NCI-H1092 treated with DMSO at 0.1 percent for 48 hours (cell line): ENCODE measurements around the gene KCNC4.
A peak's percentile ranks its signal among the peaks of the same experiment; 100 is the strongest.

Experiments
- DNase-seq: peaks from one replicate; lab custom pipeline; 2025; lab: John Stamatoyannopoulos, UW

Gene KCNC4

DNA sequence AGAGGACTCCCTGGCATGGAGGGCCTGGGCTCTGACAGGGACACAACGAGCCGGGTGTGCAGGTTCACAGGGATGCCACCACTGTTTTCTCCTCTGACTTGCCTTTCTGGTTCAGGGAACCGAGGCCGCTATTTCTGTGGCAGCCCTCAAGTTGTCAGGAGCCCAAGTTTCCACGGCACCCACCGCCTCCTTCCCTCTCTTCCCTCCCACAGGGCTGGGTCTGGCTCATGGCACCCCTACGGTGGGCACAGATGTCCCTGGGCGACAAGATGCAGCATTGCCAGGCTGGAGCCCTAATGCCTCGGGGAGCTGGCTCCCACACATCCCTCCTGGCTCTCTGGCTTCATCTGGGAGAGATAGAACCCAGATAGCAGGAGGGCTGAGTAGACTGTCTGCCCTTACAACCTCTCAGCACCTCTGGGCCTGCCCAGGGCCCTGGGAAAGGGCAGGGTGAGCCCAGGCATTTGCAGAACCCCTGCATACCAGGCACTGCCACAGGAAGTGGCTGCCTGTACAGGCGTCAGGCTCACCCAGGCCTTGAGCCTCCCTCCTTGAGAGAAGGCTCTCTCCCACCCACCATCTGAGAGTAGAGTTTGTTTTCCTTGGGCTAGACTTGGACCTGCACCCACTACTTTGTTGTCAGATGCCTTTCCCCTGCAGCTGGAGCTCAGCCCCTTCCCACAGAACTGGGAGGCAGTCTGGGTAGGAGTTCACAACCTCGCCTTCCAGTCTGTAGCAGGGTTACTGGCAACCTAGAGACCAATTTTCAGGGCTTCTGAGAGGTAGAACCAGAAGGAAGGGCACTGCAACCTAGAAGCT is 20.5 kb downstream of the KCNC4 start:
- DNase-seq = no peak

DNA sequence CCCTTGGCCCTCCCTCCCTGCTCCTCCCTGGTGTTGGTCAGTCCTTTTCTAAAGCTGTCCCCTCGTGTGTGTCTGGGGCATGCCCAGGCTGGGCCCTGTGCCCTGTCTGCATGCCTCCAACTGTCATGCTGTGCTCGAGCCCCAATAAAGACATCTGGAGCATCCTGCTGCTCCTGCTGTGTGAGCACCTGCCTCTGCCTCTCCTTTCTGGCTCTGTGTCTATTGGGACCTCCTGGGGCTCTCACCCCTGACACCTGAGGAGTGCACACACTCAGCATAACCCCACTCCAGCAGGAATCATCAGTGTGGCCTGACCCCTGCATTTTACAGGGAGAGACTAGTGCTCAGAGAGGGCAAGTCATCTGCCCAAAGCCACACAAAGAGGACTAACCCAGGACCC is 23.7 kb downstream of the KCNC4 start:
- DNase-seq = peak; percentile 32

DNA sequence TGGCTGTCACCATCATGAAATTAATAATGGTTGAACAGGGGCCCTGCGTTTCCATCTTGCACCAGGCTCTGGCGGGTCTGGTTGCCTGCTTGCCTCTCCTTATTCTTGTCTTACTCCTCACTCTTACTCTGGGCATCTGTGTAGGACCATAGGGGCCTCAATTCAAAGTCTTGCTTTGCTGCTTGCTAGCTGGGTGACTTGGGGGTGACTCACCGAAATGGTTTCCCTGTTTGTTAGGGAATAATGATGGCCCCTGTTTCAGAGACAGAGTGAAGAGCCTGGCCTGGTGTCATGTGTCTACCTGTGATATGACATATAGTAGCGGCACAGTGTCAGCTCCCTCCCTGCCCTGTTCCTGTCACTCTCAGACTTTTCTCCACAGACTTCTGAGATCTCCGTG is 24.6 kb downstream of the KCNC4 start:
- no peak for DNase-seq

DNA sequence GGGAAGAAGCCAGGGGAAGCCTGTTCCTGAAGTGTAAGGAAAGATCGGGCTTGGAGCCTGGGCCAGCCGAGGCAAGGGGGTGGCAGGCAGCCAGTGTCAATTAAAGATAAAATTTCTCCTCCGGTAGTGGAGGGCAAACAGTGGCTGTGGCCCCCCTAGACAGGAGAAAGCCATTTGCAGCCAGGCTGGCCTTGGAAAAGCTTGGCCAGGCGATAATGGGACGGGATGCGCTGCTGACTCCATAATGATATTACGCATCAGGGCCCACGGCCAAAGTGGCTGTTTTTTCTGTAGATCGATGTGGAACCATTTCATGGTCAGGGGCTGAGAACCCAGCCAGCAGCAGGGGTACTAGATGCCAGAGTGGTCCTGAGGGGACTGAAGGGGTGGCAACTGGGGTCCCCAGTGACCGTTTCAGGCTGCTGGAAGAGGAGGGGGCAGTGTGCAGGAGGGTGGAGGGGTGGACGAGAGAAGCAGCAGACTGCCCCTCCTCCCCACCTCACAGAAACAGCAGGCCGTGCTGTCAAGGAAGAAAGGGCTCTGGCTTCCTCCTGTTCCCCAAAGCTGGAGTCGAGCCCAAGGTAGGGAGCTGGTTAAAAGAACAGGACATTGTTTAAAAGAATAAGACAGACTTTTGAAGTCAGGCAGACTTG is 25.2 kb downstream of the KCNC4 start:
- DNase-seq = peak; percentile 81

DNA sequence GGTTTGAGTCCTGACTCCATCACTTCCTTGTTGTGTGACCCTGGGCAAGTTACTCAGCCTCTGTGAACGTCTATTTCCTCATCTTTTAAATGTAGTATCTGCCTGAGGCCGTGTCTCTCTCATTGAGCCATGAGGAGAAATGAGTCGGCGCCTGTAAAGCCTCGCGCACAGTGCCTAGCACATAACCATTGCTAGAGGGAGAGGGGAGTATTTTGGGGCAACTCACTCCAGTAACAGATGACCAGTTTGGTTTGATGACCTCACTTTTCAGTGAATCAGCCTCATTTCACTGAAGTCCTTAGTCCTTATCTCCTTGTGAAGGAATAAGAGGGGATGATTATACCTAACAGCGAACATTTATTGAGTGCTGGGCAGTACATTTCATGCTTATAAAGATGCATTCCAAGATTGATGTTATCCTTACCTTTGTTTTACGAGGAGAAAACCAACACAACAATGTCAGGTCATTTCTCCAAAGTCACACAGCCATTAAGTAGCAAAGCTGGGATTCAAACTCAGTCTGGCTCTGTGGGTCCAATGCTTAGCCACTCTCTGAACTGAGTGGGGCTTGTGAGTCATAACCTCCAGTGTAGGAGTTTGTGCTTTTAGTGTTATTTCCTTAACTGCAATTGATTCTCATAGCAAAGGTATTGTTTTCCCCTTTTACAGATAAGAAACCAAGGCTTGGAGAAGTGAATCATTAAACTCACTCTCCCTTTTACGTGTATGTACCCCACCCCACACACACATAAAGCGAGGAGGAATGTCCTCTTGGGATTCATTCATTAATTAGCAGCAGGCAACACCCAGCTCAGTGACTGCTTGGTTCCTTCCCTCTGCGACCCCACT is 25.9 kb downstream of the KCNC4 start:
- DNase-seq = no peak

DNA sequence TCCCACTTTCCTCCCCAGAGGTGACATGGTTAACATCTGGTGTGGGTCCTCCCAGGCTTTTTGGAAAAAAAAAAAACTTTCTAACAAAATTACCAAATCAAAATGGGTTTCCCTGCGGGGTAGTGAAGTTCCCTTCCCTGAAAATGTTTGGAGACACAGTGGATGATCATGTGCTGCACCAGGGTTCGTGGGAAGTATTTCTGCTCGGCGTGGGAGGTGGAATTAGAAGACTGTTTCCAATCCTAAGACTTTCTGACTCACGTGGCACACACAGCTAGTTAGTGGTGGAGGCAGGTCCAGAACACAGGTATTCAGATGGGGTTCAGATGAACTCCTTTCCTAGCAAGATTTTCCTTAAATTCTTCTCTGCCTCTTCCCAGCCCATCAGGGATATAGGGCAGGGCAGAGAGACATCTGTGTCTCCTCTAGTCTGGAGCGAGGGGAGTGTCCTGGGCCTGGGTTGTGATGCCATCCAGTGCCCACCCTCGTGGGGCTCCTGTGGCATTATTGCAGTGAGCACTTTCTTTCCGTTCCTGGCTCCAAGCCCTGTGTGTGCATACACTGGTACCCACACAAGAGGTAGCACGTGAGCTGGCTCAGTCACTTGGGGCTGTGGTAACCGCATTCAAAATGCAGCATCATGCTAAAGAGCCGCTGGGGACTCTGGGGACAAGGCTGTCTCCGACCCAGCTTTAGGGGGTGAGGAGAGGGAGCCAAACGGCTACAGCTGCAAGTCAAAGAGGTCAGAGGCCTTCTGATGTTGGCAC is 27.5 kb downstream of the KCNC4 start:
- peak; percentile 16 for DNase-seq

DNA sequence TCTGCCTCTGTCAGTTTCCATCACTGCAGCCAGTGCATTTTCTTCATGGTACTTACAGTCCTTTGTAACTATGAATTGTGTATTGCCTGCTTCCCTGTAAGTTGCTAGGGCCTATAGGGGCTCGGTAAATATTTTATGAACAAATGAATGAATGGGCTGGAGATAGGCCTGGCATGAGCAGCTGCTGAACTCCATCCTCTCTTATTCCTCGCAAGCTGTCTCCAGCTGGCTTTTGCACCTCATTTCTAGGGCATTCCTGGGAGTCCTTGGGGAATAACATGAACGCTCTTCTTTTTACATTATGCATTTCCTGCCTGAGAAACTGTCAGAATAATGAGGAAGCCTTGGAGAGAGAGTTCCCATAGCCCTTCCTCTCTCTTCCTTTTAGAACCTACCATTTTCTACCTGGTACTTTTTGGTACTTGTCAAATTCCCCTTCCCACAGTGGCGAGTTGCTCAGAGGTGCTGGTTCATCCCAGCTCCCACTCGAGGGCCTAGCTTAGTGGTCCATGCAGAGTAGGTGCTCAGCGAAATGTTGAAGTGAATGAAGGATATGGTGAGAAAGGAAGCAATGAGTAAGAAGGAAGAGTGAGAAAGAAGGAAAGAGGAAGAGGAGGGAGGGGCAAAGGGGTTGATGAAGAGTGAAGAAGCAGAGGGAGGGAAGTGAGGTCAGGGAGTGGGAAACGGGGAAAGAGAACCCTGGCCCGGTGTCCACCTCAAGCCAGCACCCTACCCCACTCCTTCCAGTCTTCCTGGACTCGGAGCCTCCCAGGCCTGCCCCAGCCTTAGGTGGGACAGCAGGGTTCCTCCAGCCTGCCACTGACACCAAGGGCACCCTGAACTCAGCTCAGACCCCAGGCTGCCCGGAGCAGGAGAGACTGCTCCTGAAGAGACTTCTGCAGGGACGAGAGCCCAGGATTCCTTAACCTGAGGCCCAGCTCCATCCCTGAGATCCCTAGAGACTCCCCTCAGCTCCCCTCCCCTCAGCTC is 29.6 kb downstream of the KCNC4 start:
- no peak for DNase-seq

DNA sequence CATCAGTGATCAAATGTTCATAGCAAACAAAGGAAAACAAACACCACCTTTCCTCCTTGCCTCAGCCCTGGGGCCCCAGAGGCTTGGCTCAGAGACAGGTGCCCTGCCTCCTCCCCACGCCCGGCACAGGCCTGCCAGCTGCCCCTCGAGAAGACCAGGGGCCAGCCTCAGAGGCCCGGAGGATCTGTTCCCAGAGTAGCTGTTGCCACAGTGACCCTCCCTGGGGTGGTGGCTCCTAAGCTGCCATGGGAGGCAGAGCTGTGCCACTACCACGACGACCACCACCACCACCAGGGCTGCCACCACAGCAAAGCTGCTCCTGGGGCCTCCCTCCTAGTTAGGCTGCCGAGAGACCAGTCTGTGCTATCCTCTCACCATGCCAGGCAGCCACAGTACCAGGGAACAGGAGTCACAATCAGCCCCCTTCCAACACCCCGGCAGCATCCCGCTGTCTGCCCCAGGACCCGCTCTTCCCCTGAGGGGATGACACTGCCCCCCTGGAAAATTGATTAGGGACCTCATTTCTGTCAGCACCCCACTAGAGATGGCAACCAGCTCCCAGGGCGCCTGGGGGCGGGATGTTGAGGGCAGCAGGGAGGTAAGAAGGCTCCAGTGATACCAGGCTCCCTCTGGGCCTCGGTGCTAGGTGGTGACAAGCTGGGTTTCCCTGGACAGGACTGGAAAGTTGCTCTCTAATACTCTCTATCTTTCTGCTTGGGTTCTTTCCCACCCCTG is 30.5 kb downstream of the KCNC4 start:
- peak; percentile 76 for DNase-seq

DNA sequence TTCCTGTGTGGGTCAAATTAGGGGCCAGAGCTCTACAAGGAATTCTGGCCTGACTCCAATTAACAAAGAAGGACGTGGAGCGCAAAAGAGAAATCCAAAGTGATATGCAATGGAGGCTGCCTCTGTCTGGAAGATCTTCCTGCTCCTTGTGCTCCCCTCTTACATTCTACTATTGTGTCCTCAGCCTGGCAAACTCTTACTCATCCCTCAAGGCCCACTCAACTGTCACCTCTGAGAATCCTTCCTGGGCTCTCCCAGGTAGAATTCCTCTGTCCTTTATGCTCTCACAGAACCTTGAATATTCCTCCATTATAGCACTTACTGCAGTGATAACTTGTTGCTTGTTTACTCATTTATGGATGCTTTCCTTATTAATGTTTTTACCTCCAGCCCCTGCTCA is 31.4 kb downstream of the KCNC4 start:
- no peak for DNase-seq

DNA sequence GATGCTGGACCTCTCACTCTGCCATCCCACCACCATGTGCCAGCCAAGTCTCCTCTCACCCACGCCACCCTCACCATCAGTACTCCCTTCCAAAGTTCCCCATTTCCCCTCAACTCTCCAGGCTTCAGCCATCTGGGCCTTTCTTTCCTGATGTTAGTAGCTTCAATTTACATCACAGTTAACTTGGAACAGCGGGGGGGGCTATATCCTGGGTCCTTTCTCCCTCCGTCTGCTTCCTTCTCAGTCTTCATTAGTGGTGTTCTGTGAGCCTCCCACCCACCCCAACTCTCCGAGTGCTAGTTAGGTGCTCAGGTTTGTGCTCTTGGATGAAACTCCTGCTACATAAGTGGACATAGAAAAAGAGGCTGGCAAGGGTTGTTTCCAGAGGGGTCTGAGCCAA is 31.9 kb downstream of the KCNC4 start:
- DNase-seq = no peak

DNA sequence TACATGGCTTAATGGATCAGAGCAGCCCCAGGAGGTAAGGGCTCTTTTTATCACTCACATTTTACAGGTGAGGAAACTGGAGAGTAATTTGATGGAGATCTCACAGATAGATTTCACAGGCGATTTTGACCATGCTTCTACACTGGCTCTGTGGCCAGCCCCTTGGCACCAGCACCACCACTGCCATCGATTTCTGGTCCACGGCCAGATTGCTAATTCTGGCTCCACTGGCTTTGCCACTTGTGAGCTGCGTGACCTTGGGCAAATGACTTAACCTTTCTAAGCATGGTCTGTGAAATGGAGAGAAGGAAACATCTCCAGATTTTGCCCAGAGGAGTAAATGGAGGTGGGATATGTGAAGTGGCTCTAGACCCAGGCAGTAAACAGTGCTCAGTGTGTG is 32.6 kb downstream of the KCNC4 start:
- peak; percentile 81 for DNase-seq

DNA sequence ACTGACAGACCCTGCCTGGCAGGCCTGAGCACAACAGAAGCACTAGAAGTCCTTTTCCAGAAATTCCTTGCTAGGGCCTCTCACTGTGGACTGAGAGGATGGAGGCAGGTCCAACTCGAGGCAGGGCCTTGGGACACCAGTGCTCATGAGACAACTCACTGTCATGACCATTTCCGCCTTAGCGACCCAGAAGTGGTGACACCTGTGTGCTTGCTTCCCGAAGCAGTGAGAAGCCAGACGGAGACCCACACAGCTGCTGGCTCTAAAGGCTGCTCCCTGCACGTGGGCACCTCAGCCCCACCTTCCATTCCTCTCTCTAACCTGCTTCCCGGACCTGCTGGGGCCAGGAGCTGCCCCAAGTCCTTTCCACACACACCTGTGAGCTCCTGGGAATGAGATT is 33.0 kb downstream of the KCNC4 start:
- DNase-seq = no peak

DNA sequence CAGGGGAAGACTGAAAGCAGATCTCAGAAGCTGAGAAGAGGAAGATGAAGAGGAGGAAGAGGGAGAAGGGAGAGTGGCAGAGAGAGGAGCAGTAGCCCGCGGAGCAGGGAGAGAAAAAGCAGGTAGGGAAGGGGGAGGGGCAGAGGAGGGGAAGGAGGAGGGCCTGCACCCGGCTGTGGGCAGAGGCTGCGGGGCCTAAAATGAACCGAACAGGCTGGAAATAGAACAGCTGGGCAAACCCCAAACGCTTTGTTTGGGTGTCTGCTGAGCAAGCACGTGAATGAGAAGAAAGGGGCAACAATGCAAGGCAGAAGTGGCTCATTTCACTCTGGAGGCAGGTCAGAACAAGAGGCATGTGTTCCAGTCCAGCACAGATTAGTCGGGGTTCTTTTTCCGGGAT is 33.5 kb downstream of the KCNC4 start:
- peak; percentile 31 for DNase-seq

DNA sequence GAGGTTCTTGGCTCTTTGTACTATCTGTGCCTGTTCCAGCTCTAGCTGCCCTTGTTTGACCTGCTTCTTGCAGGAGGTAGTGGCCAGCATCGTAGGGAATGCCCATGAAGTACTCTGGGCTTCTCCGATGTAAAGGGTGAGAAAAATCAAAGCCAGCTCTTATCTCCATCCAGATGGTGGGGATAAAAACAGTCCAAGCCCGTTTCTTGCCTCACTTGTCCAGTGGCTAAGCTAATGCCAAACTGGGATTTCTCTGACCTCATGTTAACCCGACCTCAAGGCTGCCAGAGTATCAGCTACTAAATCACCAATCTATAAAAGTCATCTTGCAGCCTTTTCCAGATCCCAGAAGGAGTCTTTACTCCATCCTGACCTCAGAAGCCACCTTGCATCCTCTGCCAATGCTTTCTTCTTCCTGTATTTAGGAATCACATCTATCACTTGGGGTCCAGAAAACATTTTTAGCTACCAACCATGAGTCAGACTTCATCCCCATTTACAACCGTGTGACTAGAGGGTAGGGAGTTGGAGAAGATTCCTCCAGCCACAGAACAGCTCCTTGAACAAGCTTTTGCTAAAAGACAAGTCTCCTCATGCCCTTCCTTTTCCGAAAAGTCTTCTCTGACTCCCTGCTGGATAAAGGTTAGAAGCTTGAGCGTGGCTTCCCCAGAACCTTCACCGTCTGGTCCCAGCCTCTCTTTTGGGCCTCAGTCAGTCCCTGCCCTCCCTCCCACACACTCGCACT is 35.9 kb downstream of the KCNC4 start:
- DNase-seq = no peak

DNA sequence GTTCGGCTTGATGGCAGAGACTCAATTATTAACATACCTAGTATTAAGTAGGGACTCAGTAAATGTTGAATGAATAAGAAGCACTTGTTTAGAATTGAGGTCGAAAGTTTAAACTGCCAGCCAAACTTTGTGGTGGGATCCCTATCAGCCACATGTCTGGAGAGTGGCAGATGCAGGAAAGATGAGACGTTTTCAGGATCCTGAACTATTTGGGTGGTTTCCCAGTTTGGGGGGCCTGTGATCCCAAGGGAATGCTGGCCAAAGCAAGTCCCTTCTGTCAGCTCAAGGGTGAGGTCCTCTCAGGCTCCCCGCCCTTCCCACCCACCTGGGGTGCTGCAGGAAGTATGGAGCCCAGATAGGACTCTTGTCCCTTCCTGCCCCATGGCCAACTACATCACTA is 38.6 kb downstream of the KCNC4 start:
- no peak for DNase-seq

DNA sequence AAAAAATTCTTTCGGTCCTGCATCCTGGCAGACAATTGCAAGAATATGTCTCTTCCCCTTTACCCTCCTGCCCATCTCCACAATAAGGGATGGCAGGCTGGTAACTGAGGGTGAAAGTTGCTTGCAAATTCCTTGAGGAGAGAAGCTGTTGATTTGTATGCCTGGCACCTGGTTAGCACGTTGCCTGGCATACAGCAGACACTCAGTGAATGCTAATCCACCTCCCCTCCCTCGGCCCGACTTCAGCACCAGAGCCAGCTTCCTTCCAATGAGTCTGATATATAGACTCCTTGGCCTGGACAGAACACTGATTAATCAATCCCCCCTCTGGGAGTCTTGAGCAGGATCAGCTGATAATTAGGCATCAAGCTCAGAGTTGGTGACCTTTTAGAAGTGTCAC is 39.1 kb downstream of the KCNC4 start:
- no peak for DNase-seq

DNA sequence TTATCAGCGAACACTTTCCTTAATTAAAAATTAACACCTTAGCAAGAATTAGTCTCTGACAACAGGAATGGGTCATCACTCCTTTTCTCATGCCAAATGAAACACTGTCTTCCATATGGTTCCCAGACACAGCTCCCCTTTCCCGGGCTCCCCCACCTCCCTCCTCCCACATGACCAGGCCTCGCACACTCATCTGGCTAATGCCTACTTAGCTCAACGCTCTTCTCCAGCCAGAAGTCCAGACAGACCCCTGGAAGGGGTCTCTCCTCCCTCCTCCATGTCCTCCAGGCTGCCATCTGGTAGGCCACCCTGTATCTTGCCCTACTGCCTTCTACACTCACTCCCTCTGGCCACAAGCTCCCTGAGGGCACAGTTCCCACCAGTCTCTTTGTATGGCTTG is 39.9 kb downstream of the KCNC4 start:
- no peak for DNase-seq

DNA sequence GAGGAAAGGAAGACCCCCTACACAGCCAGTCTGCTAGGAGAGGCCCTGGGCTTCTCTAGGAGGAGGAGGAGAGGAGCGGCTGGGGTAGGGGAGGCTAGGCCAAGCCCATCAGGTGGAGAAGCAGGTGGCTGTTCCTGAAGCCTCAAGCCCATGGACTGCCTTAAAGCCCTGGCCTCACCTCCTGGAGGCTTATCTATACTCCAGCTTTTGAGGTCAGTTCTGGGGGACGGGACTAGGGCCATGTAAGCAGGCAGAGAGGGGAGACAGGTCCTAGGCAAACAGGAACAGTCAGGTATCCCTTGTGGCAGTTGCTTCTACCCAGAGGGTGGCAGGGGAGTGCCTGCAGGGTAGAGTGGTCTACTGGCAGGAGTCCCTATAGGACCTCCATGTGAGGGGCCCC is 40.6 kb downstream of the KCNC4 start:
- no peak for DNase-seq

DNA sequence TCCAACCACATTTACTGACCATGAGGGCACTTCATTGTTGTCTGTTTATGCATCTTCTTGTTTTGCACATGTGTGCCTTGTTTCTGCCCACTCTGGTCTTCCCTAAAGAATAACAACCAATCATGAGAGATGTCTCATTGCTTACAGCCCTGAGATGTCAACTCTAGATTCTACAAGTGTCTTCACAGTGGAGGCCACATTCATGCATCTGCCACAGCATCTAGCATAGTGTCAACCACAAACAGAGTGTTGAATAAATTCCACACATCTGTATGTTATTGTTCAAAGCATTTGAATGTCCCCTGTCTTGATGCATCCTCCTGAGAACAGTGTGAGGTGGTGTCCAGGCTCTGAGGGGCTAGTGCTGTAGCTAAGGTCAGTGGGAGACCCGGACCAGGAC is 43.1 kb downstream of the KCNC4 start:
- DNase-seq = no peak
